Coronary artery (tissue), 2 donors: Measurements from ENCODE around the gene SYNRG.
A peak's percentile ranks its signal among the peaks of the same experiment; 100 is the strongest.

Source experiments
- DNase-seq: peaks from one replicate; pipeline ENCODE4 v3.0.0-alpha.2; 2017; ENCODE audit warnings: low spot score
- H3K27ac ChIP-seq, 2 donors: fragments of 200-600 bp; sonication (generic); one replicate each; pipeline ENCODE4 v1.5.1; 2016 to 2019
- H3K4me3 ChIP-seq: fragments of 200-600 bp; sonication (generic); 2 replicates; pipeline ENCODE4 v1.5.1; 2016; ENCODE audit warnings: mild to moderate bottlenecking, moderate library complexity
- CTCF ChIP-seq: fragments of 200-600 bp; sonication (generic); IDR thresholded peaks from one replicate; pipeline ENCODE4 v1.5.1; 2019; ENCODE audit warnings: antibody characterized with exemption

Gene SYNRG

GRCh38 chr17:37609170-37610040 is at the start of gene SYNRG:
TSS of gene SYNRG (minus strand) at chr17:37609418. CDS start at chr17:37609355, 63 bp downstream.
- no peak for TF ChIP-seq CTCF
- peak; percentile 96 for DNase-seq
- H3K4me3 ChIP-seq = peak within 1 kb of the TSS; percentile 89
- peak within 1 kb of the TSS; percentile 88 to 95 for H3K27ac ChIP-seq

GRCh38 chr17:37657202-37657601 is 48.0 kb upstream of the SYNRG start:
- no peak for DNase-seq
- no peak overlapping the region for H3K27ac ChIP-seq
- no peak for TF ChIP-seq CTCF
- no peak overlapping the region for H3K4me3 ChIP-seq

- no peak for TF ChIP-seq CTCF
- no peak overlapping the region for H3K27ac ChIP-seq
- DNase-seq = no peak
- H3K4me3 ChIP-seq = no peak overlapping the region
Observed at GRCh38 chr17:37651849-37652248, 42.6 kb upstream of the SYNRG start.

GRCh38 chr17:37650419-37651003 is 41.3 kb upstream of the SYNRG start:
- Histone ChIP-seq H3K4me3 (no peak overlapping the region), H3K27ac (no peak overlapping the region)
- no peak for DNase-seq
- TF ChIP-seq CTCF = no peak

GRCh38 chr17:37648555-37648954 is 39.3 kb upstream of the SYNRG start:
- no peak overlapping the region for H3K4me3 ChIP-seq
- no peak for TF ChIP-seq CTCF
- H3K27ac ChIP-seq = no peak overlapping the region
- DNase-seq = no peak

GRCh38 chr17:37647856-37648255 is 38.6 kb upstream of the SYNRG start:
- TF ChIP-seq CTCF = no peak
- H3K4me3 ChIP-seq = no peak overlapping the region
- H3K27ac ChIP-seq = no peak overlapping the region
- no peak for DNase-seq

GRCh38 chr17:37643869-37644268 is 34.7 kb upstream of the SYNRG start:
- no peak for DNase-seq
- no peak for TF ChIP-seq CTCF
- Histone ChIP-seq H3K4me3 (peak overlapping the region; percentile 77), H3K27ac (peak overlapping the region in 1 of 2 donors; percentile 85)
